B cell (primary cell): ENCODE measurements around the gene PCDHAC2.

Experiments
- CTCF ChIP-seq: fragments of 200-600 bp; IDR thresholded peaks from one replicate; pipeline ENCODE4 v1.8.0; 2022; ENCODE audit warnings: antibody characterized with exemption, mild to moderate bottlenecking
- EZH2 ChIP-seq: IDR thresholded peaks from 2 replicates; pipeline ENCODE4 v1.6.1; 2012; ENCODE audit warnings: borderline replicate concordance, low read depth, mild to moderate bottlenecking, moderate library complexity, low read length; ENCODE audit not compliant: insufficient read depth, poor library complexity, severe bottlenecking

- TF ChIP-seq CTCF (no peak), EZH2 (no peak)
Measured at GRCh38 chr5:141002605-141002965, 36.3 kb downstream of the PCDHAC2 start.
